ENCODE data around the gene TGFB1.

Gene TGFB1

GRCh38 chr19:41357746-41358145, 4.0 kb upstream of the TGFB1 start:
- TF ChIP-seq, protein P1, sequence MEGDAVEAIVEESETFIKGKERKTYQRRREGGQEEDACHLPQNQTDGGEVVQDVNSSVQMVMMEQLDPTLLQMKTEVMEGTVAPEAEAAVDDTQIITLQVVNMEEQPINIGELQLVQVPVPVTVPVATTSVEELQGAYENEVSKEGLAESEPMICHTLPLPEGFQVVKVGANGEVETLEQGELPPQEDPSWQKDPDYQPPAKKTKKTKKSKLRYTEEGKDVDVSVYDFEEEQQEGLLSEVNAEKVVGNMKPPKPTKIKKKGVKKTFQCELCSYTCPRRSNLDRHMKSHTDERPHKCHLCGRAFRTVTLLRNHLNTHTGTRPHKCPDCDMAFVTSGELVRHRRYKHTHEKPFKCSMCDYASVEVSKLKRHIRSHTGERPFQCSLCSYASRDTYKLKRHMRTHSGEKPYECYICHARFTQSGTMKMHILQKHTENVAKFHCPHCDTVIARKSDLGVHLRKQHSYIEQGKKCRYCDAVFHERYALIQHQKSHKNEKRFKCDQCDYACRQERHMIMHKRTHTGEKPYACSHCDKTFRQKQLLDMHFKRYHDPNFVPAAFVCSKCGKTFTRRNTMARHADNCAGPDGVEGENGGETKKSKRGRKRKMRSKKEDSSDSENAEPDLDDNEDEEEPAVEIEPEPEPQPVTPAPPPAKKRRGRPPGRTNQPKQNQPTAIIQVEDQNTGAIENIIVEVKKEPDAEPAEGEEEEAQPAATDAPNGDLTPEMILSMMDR (conservative IDR thresholded peaks at IDR 0.05) = no peak
- no peak overlapping the region for H3K27ac ChIP-seq

DNA sequence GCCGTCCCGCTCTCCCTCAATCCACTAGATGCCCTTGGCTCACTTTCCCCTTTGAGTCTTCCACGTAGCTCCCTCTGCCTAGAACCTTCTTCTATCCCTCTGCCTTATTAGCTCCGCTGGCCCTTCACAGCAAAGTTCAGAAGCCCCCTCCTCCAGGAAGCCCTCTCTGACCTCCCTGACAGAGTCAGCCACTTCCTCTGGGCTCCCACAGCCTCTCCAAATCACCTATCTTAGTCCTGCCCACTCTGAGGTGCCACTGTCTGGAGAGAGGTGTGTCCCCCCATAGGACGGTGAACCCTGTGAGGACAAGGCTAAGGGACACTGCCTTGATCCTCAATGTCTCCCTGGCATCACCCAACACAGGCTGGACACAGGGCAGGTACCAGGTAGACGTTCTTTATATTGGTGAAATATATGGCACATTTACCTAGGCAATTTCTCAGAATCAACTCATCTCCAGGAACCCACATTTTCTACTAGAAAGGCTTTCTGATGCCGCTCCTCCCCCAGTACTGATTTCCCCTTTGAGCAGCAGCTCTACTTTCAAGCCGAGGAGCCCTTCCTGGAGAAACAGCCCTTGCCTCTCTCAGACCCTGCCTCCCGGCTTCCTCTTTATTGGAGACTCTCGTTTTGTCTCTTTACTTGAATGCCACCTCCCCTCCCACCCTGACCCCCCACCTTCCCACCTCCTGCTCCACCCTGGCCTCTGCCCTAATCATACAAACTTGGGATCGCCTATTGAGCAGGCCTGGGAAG, 3.4 kb upstream of the TGFB1 start:
- TF ChIP-seq, protein P1 (conservative IDR thresholded peaks at IDR 0.05) = no peak
- no peak overlapping the region for H3K27ac ChIP-seq

DNA sequence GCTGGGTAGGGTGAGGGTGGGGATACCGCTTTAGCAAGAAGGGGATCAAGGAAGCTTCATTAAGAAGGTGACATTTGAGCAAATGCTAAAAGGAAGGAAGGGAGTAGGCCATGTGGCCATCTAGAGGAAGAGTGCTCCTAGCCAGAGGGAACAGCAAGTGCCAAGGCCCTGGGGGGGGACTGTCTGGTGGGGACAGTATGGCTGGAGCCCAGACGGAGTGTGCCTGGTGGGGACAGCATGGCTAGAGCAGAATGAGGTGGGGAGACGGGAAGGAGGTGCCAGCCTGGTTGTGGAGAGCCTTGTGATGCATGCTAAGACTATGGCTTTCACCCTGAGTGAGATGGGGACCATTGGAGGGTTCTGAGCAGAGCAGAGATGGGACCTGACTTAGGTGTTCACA, 2.1 kb upstream of the TGFB1 start:
- TF ChIP-seq, protein P1 (conservative IDR thresholded peaks at IDR 0.05) = no peak
- no peak overlapping the region for H3K27ac ChIP-seq

DNA sequence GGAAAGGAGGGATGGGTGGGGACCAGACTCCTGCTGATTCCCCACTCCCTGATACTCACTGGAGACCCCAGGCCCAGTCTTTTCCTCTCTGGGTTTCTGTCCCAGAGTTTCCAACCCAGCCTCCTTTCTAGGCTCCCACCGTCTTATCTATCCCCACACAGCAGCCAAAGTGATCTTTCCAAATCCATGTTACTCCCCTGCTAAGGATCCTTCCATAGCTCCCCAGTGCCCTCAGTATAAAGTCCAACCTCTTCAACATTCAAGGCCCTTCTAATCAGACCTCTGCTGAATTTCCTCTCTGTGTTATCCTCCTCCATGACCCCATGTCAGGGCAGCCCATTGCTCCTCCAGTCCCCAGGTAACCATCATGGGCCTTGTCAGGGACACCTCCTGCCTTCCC, 1.3 kb upstream of the TGFB1 start:
- no peak overlapping the region for H3K27ac ChIP-seq
- TF ChIP-seq, protein P1 (conservative IDR thresholded peaks at IDR 0.05) = no peak

- TF ChIP-seq, protein P1 (conservative IDR thresholded peaks at IDR 0.05) = no peak
- H3K27ac ChIP-seq = no peak overlapping the region
Measured at GRCh38 chr19:41354343-41354953, 726 bp upstream of the TGFB1 start.

GRCh38 chr19:41352609-41353465, 885 bp downstream of the TGFB1 start:
- TF ChIP-seq, protein P1 (conservative IDR thresholded peaks at IDR 0.05) = peak; percentile 23; the same call in 1 of the 2 replicates
- H3K27ac ChIP-seq = no peak overlapping the region; the same call in 1 of the 2 replicates

DNA sequence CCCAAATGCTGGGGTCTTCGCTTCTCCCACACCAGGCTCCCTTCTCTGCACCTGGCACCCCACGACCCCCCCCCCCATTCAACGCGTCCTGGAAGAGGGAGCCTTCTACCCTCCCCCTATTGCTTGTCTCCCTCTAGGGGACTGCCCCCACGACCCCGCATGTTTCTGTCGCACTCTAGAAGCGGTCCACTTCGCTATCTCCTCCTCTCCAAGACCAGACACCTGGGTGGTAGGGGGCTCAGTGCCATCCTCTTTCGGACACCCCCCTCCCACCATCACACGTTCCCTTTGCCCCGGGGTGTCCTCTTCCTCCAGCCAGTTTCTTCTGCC, 1.5 kb downstream of the TGFB1 start:
- H3K27ac ChIP-seq = no peak overlapping the region
- TF ChIP-seq, protein P1 (conservative IDR thresholded peaks at IDR 0.05) = no peak
